ENCODE results near the gene GUCY2C.

DNA sequence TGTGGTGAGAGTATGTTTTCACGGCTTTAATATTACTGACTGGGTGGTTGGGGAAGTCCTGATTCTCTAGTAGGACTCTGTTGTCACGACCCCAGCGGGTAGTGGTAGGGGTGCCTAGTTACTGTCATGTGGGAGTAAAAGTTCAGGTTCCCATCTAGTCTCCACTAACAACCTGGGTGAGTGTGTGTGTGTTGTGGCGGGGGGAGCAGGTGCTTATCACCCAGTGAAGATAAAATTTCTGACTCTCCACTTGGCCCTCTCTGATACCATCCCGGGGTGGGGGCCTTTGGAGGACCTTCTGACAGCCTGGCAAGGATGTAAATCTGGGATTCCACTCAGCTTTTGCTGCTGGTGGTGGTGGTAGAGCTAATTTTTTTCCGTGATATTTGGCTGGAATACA lies 35.4 kb upstream of the GUCY2C start:
- TF ChIP-seq ZNF274 (IDR thresholded peaks at IDR 0.05; ENCODE audit: low read depth, low read length) (no peak), SUZ12 (IDR thresholded peaks at IDR 0.05; ENCODE audit: extremely low read depth, insufficient read depth, insufficient read length) (no peak)
